CD1c-positive myeloid dendritic cell (primary cell): Measurements from ENCODE around the gene PUS3.
A peak's percentile ranks its signal among the peaks of the same experiment; 100 is the strongest.
"Not testable (repeated sequence)": the region's sequence is repeated elsewhere in the genome, so short reads cannot be mapped to it uniquely, and the experiment has no call there.

ENCODE experiments used
- DNase-seq: peaks from one replicate; pipeline ENCODE4 v3.0.0-alpha.2; 2016; ENCODE audit errors: extremely low spot score

The PUS3 gene

DNA sequence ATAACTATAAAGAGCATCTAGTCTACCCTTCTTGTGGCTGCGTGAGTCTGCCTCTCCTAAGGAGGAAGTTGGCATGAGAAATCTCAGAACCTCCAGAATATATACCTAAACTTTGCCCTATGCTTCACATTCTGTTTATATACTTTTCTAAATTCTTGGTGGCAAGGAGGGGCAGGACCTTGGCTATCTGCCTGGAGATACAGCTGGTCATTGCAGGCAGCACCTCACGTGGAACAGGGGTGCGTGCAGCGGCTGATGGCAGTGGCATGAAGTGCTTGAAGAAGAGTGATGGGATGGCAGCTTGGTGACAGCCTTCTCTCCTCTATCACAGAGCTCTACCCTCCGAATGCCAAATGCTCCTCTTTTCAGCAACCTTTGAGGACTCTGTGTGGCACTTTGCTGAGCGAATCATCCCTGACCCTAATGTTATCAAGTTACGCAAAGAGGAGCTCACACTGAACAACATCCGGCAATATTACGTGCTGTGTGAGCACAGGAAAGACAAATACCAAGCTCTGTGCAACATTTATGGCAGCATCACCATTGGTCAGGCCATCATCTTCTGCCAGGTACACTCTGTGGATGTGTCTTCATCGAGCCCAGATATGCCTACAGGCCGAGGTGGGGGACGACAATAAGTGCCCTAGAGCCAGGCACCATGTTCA lies 13.8 kb upstream of the PUS3 start:
- DNase-seq: no peak

DNA sequence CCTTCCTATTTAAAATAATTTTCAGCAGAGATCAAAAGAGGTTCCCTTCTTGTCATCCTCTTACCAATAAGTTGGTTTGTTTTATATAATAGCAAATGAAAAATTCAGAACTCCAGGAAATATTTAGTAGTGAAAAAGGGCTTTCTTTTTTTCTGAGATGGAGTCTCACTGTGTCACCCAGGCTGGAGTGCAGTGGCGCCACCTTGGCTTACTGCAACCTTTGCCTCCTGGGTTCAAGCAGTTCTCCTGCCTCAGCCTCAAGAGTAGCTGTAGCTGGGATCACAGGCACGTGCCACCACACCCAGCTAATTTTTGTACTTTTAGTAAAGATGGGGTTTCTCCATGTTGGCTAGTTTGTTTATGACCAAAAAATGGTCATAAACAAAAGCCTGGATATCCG lies 11.6 kb upstream of the PUS3 start:
- DNase-seq: not testable (repeated sequence)

DNA sequence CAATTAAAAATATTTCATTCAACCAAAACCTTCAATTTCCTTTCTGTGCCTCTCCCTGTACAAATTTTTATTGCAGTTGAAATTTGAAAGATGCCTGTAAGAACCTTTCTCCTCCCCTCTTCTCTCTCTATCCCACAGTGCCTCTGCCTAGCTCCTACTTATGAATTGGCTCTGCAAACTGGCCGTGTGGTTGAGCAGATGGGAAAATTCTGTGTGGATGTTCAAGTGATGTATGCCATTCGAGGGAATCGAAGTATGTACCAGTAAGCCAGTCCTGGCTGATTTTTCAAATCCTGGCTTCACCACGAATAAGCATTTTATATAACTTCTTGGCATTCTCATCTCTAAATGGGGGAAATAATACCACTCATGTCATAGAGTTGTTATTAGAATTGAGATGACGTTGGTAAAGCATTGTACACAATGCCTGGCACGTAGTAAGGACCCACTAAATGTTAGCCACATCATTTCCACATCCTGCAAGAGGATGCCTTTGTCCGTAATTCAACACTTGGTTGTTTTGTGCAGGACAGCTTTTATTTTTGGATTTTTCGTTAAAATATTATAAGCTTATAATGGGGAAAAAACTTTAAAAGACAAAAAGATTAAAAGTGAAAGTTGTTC lies 7.3 kb upstream of the PUS3 start:
- no peak for DNase-seq

DNA sequence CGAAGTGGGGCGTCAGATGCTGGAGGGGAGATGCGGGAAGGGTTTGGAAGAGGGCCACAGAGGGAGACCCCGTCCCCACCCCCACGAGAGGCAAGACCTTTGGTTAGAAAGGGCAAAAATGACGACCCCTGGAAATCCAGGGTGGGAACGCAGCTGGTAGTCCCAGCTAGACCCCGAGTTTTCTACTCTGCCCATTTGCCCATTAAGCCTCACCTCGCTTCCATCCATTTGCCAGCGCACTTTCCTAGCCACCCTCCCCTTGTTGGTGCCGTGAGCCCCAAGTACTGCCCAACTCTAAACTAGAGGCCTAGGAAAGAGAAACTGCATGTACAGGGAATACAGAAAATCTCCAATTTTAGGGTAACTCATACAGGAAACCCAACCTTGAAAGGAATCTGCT lies 1.7 kb upstream of the PUS3 start:
- no peak for DNase-seq

DNA sequence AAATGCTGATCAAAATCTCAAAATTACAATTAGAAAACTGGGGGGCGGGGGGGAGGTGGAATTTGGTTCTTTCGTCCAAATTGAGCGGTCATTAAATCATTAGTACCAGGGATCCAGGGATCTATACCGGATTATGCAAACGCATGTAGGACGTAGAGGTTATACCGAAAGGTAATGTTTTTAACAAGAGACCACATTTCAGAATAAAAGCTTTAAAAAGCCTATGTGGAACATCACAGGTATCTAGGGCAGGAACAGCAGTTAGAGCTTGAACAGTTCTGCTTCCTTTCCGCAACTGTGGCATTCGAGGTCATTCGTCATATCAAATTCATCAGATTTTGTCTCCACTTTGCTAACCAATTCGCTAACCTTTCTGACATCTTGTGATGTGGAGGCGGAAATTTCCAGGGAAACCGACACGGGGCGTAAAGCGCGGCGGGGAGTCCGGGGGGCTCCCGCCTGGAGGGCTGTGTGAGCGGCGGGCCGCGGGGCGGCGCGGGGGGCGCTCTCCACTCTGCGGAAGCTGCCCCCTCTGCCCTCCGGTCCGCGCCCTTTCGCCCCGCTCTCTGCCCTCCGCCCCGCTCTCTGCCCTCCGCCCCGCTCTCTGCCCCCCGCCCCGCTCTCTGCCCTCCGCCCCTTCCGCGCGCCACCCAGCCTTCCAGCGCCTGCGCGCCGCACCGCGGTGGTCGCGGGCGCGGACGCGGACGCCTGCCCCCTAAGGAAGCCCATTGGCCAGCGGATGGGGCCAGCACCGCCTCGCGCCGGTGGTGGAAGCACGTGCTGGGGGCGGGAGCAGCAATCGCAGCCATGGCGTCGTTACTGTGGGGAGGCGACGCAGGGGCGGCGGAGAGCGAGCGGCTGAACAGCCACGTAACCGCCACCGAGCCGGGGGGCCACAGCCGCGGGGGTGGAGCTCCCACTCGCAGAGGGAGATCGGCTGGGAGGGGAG lies 979 bp upstream of the PUS3 start, which contains the start of gene DDX25:
DDX25 (plus strand) TSS at position 798 of the 949 bp plus-strand sequence; CDS start at position 808, 10 bp downstream.
- DNase-seq: peak; percentile 43

DNA sequence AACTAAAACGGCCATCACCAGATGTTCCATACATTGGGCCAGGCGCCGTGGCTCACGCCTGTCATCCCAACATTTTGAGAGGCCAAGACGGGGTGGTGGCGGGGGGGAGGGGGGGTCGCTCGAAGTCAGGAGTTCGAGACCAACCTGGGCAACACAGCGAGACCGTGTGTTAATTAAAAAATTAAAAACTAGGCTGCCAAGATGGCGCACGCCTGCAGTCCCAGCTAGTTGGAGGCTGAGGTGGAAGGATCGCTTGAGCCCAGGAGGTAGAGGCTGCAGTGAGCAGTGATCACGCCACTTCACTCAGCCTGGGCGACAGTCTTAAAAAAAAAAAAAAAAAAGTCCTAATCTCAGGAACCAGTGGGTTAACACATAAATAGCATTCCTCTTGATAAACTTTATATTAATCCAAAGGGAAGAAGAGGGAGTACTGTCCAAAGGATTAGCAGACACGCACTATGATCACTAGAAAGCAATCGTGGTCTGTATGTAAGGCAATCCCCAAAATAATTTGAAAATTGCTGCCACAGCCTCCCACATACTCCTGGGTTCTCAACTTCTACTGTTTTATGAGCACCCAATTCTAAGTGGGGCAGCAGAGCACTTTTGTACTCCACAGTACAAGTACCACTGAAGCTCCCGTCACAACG lies 604 bp downstream of the PUS3 start:
- DNase-seq: no peak

DNA sequence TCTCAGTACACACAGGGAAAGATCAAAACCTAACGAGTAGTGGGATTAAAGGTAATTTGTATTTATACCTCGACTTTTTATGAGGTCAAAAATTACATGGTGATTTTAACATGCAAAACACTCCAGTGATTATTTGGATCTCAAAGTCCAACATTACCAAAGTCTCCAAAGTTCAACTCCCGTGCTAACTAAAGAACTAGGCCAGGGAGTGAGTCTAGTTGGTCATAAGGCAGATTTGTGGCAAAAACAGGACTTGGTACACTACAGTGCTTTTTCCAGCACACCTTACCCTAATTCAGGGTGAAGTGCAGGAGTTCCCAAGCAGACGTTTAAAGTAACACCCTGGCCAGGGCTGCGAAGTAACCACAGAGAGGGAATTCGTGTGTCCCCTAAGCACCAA lies 1.1 kb downstream of the PUS3 start:
- DNase-seq: no peak

DNA sequence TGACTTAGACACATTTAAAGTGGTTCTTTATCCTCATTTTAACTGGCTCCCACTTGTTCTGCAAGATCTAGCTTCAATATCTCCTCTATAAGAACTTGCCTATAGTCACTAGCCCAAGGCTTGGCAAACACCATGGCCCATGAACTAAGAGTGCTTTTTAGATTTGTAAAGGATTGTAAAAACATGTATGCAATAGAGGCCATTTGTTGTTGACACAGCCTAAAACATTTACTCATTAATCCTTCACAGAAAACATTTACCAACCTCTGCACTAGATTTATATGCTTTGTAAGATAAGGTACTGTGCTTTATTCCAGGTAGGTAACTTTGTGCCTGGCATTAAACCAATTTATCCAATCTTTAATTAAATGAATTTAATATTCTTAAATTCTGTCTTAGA lies 10.0 kb downstream of the PUS3 start:
- no peak for DNase-seq

DNA sequence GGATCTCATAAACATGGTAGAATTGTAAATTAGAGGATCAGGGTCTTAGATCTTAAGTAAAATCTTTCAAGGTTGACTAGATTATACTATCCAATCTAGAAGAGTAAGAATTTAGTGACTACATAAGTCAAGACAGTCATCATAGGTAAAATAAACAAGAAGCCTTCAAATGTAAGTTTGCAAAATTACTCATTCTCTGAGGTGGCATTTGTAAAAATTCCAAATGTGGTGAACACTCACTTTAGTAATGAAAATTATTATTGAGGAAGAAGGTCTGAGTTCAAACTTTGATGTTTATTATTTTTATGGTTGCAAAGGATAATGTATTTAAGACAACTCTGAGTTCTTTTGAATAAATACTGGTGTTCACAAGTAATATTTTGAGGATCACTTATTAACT lies 10.9 kb downstream of the PUS3 start:
- DNase-seq: no peak

DNA sequence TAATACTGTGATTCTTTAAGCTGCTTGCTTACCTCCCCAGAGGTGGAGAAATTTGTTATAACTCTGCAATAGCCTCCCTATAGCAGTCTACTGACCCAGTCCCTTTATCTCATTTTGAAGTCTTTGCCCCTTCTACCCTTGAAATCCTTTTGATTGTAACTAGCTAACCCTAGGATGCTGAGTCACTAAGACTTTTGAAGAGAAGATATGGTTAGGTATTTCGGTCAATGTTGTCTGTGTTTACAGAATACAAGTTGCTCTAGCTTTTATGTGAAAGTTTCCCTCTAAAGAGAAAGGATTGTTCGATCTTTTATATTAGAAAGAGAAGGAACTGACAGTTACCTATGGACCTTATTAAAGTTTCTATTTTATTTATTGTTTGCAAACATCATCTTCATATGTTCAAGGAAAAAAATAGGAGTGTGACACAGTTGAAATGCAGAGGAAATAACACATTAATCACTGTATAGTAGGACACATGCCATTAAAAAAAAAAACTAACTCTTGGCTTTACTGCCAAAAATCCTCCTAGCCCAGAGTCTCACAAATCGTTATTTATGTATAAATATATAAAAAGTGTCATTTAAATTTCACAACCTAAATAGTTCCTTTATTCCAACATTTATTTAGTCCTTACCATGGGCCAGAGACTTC lies 12.4 kb downstream of the PUS3 start:
- no peak for DNase-seq

DNA sequence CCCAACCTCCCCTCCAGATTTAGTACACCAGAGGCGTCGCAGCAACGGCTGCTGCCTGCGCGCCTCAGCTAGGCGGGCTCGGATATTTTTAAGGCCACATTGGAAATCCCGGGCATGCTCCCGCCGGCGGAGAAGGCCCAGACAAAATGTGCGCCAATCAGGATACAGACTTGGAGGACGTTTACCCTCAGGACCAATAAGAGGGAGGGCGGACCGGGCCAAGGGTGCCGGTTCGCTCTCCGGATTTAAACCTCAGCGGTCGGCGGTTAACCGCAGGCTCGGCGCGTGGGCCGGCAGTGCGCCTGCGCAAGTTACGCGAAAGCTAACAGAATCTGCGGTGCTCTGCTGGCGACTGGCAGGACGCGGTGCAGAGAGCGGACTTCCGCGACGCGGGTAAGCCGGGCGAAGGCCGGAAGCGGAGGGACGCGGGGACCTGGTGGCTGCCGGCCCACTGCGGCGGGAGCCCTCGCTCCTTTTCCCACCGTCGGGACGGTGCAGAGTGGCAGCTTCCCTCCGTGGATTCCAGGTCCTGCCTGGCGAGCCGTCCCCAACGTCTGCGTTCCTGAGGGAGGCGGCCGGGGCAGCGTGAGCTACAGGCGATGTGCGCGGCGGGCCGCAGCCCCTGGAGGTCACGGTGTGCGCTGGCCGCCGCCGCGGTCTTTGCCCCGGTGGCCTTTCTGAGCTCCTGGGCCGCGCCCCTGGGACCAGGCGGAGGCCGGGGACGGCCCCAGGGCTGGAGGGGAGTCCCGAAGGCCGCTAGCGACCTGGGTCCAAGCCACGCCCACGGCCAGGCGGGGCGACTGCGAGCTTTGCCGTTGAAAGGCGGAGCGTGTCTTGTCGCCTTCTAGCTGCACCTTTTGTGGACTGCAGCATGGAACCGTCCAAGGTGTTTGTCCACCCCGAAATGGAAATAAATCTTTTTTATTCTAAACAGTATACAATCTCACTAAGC lies 15.4 kb downstream of the PUS3 start, which contains the start of gene HYLS1:
HYLS1 (plus strand) TSS at position 296 of the 952 bp plus-strand sequence. CDS start 11,701 bp downstream, outside the sequence.
- peak; percentile 99 for DNase-seq

DNA sequence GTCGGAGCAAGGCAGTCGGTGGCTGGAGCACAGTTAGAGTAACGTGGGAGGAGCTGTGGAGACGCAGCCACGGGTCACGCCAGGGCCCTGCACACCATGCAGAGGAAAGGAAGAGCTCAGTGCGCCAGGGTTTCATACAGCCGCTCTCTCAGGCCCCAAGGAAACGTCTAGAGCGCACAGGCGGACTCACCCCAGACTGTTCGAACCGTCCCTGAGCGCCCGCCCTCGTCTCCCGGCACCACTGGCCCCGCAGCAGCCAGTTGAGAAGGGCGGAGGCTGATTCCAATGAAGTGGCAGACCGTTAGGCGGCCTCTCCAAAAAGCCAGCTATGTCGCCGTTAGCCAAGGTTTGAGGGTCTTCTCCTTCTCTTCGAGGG lies 16.0 kb downstream of the PUS3 start:
- peak; percentile 46 for DNase-seq

DNA sequence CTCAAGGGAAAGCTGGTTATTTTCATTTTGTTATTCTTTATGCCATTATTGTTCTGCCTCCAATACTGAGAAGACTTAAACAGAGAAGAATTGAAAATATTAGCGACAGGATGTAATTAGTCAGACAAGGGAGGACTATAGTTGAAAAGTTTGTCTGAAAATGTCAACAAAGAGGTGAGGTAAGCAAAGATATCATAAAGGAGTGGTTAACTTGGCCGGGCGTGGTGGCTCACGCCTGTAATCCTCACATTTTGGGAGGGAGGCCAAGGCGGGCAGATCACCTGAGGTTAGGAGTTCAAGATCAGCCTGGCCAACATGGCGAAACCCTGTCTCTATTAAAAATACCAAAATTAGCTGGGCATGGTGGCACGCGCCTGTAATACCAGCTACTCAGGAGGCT lies 19.6 kb downstream of the PUS3 start:
- no peak for DNase-seq

DNA sequence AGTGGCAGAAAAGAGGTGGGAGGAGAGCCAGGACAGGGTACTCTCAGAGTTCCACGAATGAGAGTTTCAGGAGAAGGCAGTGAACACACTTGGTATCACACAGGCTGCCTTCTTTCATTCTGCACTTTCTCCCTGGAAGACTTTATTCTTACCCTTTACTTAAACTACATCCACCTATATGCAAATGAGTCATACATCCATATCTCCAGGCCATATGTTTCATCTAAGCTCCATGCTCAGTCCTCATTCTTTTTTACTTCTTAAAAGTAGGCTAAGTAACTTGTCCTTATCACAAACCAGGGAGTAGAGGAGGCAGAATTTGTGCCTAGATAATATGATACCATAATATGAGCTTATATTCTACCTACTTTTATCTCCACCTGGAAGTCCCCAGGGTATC lies 21.7 kb downstream of the PUS3 start:
- DNase-seq: no peak

DNA sequence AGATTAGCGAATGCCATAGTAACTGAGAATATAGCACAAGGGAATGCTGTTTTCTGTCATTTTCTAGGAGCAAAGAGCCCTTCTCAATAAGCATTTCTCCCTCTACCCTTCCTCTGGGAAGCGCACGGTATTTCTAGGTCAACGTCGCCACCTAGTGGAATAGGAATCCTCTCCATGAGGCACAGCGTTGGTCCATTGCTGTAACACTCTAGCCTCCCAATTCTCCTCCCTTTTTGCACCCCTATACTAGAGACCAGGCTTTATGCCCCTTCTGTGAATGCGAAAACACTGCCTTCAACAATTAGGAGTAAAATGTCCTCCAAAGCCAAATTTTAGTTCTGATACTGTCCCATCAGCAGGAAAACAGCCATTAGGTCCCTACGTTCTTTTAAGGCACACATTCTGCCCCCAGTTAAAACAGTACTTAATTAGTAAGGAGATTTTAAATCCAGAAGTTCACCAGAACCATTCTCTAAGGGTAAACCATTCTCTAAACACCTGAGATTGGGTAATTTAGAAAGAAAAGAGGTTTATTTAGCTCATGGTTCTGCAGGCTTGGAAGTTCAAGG lies 28.4 kb downstream of the PUS3 start:
- DNase-seq: peak; percentile 61

DNA sequence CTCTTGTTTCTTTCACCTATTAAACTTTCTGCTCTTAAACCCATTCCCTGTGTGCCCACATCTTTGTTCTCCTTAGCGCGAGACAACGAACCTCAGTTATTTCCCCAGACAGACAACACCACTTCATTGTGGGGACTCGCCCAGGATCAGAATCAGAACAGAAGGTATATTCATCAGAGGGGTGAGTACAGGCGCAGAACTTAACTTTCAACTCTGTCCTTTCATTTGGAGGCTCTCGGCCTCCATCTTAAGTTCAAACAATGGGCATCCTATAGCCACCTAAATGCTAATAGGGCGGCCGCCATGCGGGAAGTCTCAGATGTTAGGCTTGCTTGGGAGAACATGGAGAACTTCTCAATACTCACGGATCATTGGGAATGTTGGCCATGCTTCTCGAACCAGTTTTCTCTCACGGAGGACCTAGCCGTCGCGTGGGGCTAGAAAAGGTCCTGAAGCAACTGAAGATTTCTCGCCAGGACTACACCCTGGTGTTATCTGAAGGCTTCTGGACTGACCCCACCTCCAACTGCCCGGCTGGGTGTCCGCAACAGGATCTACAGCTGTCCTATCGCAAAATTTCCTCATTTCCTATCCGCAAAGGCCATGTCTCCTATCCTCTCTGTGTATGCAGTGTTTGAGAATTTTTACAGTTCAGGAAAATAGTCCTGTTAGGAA lies 29.0 kb downstream of the PUS3 start:
- no peak for DNase-seq

DNA sequence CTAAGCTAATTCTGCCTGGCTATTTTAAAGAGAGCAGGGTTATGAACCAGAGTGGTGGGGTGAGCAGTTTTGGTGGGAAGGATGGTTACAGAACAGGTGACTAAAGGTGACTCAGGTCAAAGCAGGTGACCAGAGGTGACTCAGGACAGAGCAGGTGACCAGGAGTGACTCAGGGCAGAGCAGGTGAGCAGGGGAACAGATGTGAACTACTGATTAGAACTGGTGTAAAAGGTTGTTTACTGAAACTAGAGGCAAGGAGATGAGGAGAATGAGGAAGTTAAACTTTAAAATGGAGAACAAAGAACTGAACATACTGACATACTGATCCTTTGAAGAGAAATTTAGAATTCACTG lies 30.9 kb downstream of the PUS3 start:
- DNase-seq: peak; percentile 8

DNA sequence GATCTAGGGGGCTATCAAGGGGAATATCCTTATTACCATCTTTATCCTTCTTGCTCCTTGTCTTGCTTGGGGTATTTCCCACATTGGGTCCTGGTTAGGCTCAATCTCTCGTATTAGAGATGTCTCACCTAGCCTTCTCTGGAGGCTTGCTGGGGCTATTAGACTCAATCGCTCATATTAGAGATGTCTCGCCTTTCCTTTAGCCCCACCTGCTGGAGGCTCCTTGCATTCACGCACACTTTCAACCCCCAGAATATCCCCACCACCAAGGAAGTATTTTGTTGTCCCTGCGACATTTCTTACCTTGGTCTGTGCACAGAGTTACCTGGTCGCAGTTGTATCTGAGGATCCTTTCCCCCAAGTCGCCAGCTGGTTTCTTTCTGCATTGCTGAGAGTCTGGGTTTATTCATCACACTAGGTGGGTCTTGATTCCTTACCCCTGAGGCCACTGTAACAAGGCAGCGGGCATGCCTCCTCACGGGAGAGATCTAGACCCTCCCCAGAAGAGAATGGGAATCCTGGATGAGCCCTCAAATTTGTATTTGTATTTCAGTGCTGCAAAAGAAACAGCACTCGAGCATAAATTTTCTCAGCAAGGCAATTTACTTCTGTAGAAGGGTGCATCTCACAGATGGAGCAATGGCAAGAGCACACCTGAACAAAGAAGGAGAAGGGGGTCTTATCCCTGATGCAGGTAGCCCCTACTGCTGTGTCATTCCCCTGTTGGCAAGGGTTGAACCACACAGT lies 31.4 kb downstream of the PUS3 start:
- DNase-seq: no peak

DNA sequence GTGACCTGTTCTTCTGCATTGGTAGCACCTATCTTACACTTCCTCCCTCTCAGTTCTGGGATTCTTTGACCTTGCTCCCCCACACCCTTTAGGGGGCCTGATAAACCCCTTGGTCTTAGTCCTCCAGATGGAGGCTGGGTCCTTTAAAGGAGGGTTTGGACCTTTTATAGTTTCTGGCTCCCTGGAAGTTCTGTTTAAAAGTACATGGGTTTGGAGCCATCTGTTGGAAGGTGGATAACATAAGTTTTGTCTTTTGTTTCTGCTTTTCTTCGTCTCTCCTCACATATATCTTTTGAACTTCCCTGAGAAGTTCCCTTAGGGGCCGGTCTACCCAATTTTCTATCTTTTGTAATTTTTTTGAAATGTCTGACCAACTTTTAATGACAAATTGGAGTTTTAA lies 33.5 kb downstream of the PUS3 start:
- no peak for DNase-seq
